ENCODE results near the gene CD27.
"Not testable (repeated sequence)": the region's sequence is repeated elsewhere in the genome, so short reads cannot be mapped to it uniquely, and the experiment has no call there.

The CD27 gene

GRCh38 chr12:6461401-6462233 lies 16.9 kb downstream of the CD27 start:
- DNase-seq (ENCODE audit: low spot score): no peak

- no peak for DNase-seq (ENCODE audit: low spot score)
Measured at GRCh38 chr12:6462234-6462995, 17.7 kb downstream of the CD27 start.

GRCh38 chr12:6463216-6463615 lies 18.5 kb downstream of the CD27 start:
- DNase-seq (ENCODE audit: low spot score): no peak

DNA sequence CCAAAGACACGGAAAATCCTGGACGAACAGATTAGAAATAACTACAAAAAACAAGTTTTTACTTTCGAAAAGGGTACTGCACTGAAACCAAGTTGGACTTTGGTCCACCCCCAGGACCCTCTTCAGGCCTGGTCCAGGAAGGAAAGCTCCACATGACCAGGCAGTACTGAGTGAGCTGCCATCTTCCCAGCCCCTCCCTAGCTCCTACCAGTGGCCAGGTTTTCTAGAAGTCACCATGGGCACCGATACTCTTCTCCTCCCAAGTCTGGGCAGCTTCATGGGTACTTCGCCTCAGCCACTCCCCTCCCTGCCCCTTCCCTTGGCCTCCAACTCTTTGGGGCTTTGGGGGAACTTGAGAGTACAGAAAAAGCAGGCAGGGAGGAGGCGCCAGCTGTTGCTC lies 19.1 kb downstream of the CD27 start:
- DNase-seq (ENCODE audit: low spot score): no peak

- no peak for DNase-seq (ENCODE audit: low spot score)
Measured at GRCh38 chr12:6464531-6464930, 19.8 kb downstream of the CD27 start.

- DNase-seq (ENCODE audit: low spot score): peak; percentile 71
Measured at GRCh38 chr12:6465467-6466183, 20.9 kb downstream of the CD27 start.

- no peak for DNase-seq (ENCODE audit: low spot score)
Measured at GRCh38 chr12:6466184-6466573, 21.4 kb downstream of the CD27 start.

GRCh38 chr12:6466751-6467150 lies 22.0 kb downstream of the CD27 start:
- not testable (repeated sequence) for DNase-seq (ENCODE audit: low spot score)

GRCh38 chr12:6467571-6468282 lies 23.0 kb downstream of the CD27 start:
- DNase-seq (ENCODE audit: low spot score): not testable (repeated sequence)

GRCh38 chr12:6468283-6468575 lies 23.5 kb downstream of the CD27 start:
- no peak for DNase-seq (ENCODE audit: low spot score)

GRCh38 chr12:6469092-6469491 lies 24.3 kb downstream of the CD27 start:
- no peak for DNase-seq (ENCODE audit: low spot score)

GRCh38 chr12:6469609-6470374 lies 25.0 kb downstream of the CD27 start:
- peak; percentile 20 for DNase-seq (ENCODE audit: low spot score)

DNA sequence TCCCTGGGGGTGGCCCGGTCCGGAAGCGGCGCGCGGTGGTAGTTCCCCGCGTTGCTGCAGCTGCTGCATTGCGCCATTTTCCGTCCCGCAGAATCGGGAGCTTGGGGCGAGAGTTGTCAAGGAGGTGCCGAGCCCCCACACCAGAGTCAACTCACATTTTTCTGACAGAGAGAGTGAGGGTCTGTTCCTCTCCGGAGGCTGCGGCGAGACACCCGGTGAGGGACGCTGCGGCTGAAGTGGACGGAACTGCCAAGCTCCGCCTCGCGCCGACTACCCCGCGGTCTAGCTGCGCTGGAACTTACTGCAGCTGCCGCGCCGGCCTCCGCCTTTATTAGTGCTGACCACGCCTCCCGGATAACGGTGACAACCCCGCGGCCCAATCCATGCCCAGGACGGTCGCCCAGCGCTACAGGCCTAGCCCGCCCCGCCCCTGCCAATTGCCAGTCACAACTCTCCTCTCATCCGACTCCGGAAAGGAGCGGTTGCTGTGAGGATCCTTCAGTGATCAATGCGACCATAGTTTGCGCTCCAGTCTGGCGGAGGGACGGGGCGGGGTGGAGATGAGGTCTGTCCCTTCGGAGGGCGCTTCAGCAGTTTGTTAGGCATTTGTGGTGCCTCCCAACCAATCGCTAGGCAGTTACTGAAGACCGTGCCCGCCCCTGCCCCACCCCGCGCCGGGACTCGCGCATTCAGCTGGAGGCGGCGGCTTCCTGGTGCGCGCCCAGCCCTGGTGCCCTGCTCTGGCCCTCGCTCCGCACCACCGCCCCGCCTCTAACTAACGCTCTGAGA lies 25.8 kb downstream of the CD27 start, which contains the start of gene VAMP1:
VAMP1 (minus strand) TSS at position 303 of the 789 bp plus-strand sequence; CDS start at position 157, 146 bp downstream.
- DNase-seq (ENCODE audit: low spot score): peak; percentile 99

- no peak for DNase-seq (ENCODE audit: low spot score)
Measured at GRCh38 chr12:6471989-6472360, 27.2 kb downstream of the CD27 start.

GRCh38 chr12:6472491-6472890 lies 27.7 kb downstream of the CD27 start:
- no peak for DNase-seq (ENCODE audit: low spot score)

- not testable (repeated sequence) for DNase-seq (ENCODE audit: low spot score)
Measured at GRCh38 chr12:6475233-6475975, 30.6 kb downstream of the CD27 start.

DNA sequence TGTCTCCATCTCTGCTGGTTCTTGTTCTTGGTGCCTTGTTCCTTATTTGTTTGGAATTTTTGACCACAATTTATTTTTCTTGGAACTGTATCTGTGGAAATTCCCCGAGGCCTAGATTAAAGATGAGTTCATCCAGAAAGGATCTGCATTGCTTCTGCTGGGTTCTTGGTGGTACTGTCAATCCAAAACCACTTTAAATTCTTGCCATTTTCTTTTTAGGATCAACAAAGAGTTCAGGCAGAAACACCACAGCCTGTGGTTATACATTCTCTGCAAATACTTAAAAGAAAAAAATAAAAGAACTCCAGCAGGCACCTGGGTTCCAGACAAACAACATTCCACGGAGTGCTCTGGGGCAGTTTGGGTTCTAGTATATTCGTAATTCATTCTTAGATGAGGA lies 31.7 kb downstream of the CD27 start:
- DNase-seq (ENCODE audit: low spot score): no peak

DNA sequence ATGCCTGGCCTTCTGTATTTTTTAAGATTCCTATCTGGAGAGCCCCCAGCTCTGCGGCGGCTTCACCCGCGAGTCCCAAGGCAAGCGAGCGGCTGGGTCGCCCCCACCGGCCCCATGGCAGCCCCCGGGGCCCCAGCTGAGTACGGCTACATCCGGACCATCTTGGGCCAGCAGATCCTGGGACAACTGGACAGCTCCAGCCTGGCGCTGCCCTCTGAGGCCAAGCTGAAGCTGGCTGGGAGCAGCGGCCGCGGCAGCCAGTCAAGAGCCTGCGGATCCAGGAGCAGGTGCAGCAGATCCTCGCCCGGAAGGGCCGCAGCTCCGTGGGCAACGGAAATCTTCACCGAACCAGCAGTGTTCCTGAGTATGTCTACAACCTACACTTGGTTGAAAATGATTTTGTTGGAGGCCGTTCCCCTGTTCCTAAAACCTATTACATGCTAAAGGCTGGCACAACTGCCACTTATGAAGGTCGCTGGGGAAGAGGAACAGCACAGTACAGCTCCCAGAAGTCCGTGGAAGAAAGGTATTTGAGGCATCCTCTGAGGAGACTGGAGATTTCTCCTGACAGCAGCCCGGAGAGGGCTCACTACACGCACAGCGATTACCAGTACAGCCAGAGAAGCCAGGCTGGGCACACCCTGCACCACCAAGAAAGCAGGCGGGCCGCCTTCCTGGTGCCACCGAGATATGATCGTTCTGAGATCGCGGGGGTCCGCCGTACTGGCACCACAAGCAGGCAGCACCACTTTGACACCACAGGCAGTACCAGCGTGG lies 33.0 kb downstream of the CD27 start:
- not testable (repeated sequence) for DNase-seq (ENCODE audit: low spot score)

DNA sequence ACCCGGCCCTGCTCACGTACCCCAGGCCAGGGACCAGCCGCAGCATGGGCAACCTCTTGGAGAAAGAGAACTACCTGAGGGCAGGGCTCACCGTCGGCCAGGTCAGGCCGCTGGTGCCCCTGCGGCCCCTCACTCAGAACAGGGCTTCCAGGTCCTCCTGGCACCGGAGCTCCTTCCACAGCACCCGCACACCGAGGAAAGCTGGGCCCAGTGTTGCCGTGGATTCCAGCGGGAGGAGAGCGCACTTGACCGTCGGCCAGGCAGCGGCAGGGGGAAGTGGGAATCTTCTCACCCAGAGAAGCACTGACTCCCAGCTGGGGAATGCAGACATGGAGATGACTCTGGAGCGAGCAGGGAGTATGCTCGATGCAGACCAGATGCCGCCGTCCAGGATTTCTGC lies 33.7 kb downstream of the CD27 start:
- DNase-seq (ENCODE audit: low spot score): no peak
